HEK293T (cell line): ENCODE data around the gene SGO2.

ENCODE experiments used
- CTCF ChIA-PET: fragments of 350-600 bp; formaldehyde crosslinking; extraction: SDS; loops from one replicate; lab custom pipeline; 2021; ENCODE audit warnings: antibody characterized with exemption, inconsistent platforms; lab: Yijun Ruan, JAX
- POLR2A ChIA-PET: fragments of 350-600 bp; formaldehyde crosslinking; extraction: SDS; loops from one replicate; lab custom pipeline; 2020; ENCODE audit warnings: antibody characterized with exemption, inconsistent platforms; lab: Yijun Ruan, JAX
- DNase-seq: peaks from one replicate; pipeline ENCODE4 v3.0.0; 2012; ENCODE audit warnings: mixed read lengths; ENCODE audit errors: extremely low spot score
- ARNT ChIP-seq: fragments of 450-650 bp; IDR thresholded peaks from 2 replicates; pipeline ENCODE4 v1.6.1; 2017; ENCODE audit warnings: mild to moderate bottlenecking
- BHLHE40 ChIP-seq: fragments of 450-650 bp; IDR thresholded peaks from 2 replicates; pipeline ENCODE4 v1.6.1; 2016; ENCODE audit warnings: mild to moderate bottlenecking, moderate library complexity, borderline replicate concordance
- CTBP1 ChIP-seq: fragments of 450-650 bp; IDR thresholded peaks from 2 replicates; pipeline ENCODE4 v1.6.1; 2016; ENCODE audit warnings: borderline replicate concordance
- ELF4 ChIP-seq: fragments of 450-650 bp; IDR thresholded peaks from 2 replicates; pipeline ENCODE4 v1.6.1; 2017; ENCODE audit warnings: antibody characterized with exemption
- FOXA1 ChIP-seq: fragments of 450-650 bp; IDR thresholded peaks from 2 replicates; pipeline ENCODE4 v1.6.1; 2016; ENCODE audit warnings: mild to moderate bottlenecking
- FOXK2 ChIP-seq: fragments of 450-650 bp; IDR thresholded peaks from 2 replicates; pipeline ENCODE4 v1.6.1; 2016; ENCODE audit warnings: mild to moderate bottlenecking
- FOXM1 ChIP-seq: fragments of 450-650 bp; IDR thresholded peaks from 2 replicates; pipeline ENCODE4 v1.6.1; 2017; ENCODE audit warnings: mild to moderate bottlenecking, borderline replicate concordance
- HDGF ChIP-seq: fragments of 450-650 bp; IDR thresholded peaks from 2 replicates; pipeline ENCODE4 v1.6.1; 2017; ENCODE audit warnings: antibody characterized with exemption, borderline replicate concordance
- L3MBTL2 ChIP-seq: fragments of 450-650 bp; conservative IDR thresholded peaks from 2 replicates; pipeline ENCODE4 v1.6.1; 2016; ENCODE audit warnings: mild to moderate bottlenecking
- LEF1 ChIP-seq: fragments of 450-650 bp; IDR thresholded peaks from 2 replicates; pipeline ENCODE4 v1.6.1; 2017; ENCODE audit warnings: mild to moderate bottlenecking, borderline replicate concordance
- NFRKB ChIP-seq: fragments of 450-650 bp; IDR thresholded peaks from 2 replicates; pipeline ENCODE4 v1.6.1; 2016; ENCODE audit warnings: mild to moderate bottlenecking, moderate library complexity
- PKNOX1 ChIP-seq: fragments of 450-650 bp; IDR thresholded peaks from 2 replicates; pipeline ENCODE4 v1.6.1; 2016
- SP1 ChIP-seq: fragments of 450-650 bp; IDR thresholded peaks from 2 replicates; pipeline ENCODE4 v1.6.1; 2017
- SUZ12 ChIP-seq: fragments of 450-650 bp; IDR thresholded peaks from 2 replicates; pipeline ENCODE4 v1.6.1; 2016; ENCODE audit warnings: mild to moderate bottlenecking
- TARDBP ChIP-seq: fragments of 450-650 bp; IDR thresholded peaks from 2 replicates; pipeline ENCODE4 v1.6.1; 2016
- ZNF384 ChIP-seq: fragments of 450-650 bp; IDR thresholded peaks from 2 replicates; pipeline ENCODE4 v1.6.1; 2016

The SGO2 gene

DNA sequence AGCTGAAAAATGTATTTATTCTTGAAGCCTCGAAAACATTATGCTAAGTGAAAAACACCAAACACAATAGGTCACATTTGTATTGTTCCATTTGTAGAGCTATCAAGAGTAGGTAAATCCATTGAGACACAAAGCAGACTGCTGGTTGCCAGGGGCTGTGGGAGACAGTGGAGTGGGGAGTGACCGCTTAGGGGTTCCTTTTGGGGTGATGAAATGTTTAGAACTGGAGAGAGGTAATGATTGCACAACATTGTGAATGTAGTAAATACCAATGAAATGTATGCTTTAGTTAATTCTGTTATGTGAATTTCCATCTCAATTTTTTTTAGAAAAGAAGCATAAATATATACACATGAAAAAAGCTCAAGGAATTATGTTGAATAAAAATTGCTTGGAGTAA lies 32.0 kb upstream of the SGO2 start:
- DNase-seq, result no peak
- ChIA-PET POLR2A (no interaction called here), CTCF (interaction anchor here (0.6 to 1.3 kb wide), 3 partner anchors 16 to 521 kb away, joined by 3 read pairs; partner anchors contain the start of gene KCTD18)
- TF ChIP-seq PKNOX1, result no peak
- TF ChIP-seq CTBP1, result no peak
- TF ChIP-seq NFRKB, result no peak
- no peak for TF ChIP-seq BHLHE40
- TF ChIP-seq LEF1, result no peak
- no peak for TF ChIP-seq L3MBTL2
- no peak for TF ChIP-seq ARNT
- no peak for TF ChIP-seq TARDBP
- TF ChIP-seq ELF4, result no peak
- no peak for TF ChIP-seq FOXM1
- no peak for TF ChIP-seq ZNF384
- no peak for TF ChIP-seq HDGF
- TF ChIP-seq FOXA1, result no peak
- TF ChIP-seq SUZ12, result no peak

DNA sequence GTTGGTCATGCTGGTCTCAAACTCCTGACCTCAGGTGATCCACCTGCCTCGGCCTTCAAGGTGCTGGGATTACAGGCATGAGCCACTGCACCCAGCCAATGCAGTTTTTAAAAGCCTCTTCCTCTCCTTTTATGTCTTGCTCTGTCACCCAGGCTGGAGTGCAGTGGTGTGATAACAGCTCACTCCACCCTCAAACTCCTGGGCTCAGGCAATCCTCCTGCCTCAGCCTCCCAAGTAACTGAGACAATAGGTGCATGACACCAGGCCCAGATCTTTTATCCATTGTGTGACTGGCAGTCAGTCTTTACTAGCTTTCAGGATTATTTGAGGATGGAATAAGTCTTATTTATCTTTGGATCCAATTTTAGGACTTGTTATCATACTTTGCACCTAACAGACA lies 29.3 kb upstream of the SGO2 start:
- no peak for DNase-seq
- TF ChIP-seq NFRKB (no peak), HDGF (no peak), LEF1 (no peak), TARDBP (no peak), ARNT (no peak), L3MBTL2 (no peak), BHLHE40 (no peak), SP1 (no peak), ZNF384 (no peak), SUZ12 (no peak), FOXK2 (no peak), ELF4 (no peak), FOXM1 (no peak), CTBP1 (no peak), FOXA1 (no peak)
- CTCF ChIA-PET, result interaction anchor here (1.0 kb wide), 2 partner anchors 11 to 15 kb away, joined by 4 read pairs; no protein-coding TSS in a partner anchor
- POLR2A ChIA-PET, result no interaction called here

DNA sequence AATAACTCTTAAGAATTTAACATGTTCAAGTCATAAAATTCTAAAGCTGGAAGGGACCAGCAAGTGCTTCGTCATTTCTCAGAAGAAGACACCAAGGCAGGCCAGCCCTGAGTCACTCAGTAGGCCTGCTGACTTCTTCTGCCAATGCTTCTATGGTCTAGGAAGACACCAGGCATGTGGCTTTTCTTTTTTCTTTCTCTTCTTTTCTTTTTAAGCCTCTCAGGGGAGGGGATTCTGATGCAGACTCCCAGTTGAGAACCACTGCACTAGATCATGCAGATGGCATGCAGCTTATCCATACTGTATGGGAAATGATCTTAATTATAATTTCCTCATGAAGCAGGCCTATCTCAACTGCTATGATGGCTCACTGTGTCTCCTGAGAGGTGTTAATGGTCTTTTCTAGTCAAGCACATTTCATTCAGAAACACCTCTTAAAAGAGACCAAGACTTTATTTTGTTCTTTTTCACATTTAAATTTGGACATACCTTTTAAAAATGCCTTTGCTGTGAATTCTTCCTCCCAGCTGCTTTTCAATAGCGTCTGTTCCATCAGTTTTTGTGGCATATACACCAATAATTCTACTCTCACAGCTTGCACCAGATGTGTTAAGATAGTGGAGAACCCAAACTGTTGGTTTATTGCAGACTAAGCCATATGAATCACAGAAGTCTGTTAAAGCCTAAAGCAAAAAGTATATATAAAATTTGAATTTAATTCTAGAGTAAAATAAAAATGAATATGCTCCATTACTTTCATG lies 27.4 kb upstream of the SGO2 start:
- ChIA-PET POLR2A (no interaction called here), CTCF (interaction anchor here (0.8 to 1.1 kb wide), 3 partner anchors 11 to 105 kb away, joined by 3 to 4 read pairs (median 3); partner anchors contain the start of gene KCTD18)
- TF ChIP-seq NFRKB, result no peak
- TF ChIP-seq CTBP1, result no peak
- TF ChIP-seq SUZ12, result no peak
- no peak for TF ChIP-seq L3MBTL2
- TF ChIP-seq ELF4, result no peak
- no peak for DNase-seq

DNA sequence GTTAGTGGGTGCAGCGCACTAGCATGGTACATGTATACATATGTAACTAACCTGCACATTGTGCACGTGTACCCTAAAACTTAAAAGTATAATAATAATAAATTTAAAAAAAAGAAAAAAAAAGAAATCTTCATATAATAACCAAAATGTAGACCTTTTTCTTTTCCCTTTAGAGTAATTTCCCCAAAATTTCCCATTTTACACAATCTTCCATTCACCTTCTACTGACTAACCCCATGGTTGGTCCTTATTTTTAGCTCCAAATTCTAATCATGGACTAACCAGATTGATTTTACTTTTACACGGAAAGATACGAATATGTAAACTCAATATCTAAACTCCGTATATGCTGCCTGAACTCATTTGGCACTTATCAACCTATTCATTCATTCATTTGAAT lies 23.8 kb upstream of the SGO2 start:
- ChIA-PET CTCF (no interaction called here), POLR2A (no interaction called here)
- DNase-seq, result no peak
- TF ChIP-seq ELF4 (no peak), L3MBTL2 (no peak), FOXK2 (no peak), BHLHE40 (no peak), TARDBP (no peak), SUZ12 (no peak), CTBP1 (no peak), ZNF384 (no peak), NFRKB (no peak), PKNOX1 (no peak), FOXA1 (no peak), FOXM1 (no peak), HDGF (no peak), LEF1 (no peak), SP1 (no peak), ARNT (no peak)

DNA sequence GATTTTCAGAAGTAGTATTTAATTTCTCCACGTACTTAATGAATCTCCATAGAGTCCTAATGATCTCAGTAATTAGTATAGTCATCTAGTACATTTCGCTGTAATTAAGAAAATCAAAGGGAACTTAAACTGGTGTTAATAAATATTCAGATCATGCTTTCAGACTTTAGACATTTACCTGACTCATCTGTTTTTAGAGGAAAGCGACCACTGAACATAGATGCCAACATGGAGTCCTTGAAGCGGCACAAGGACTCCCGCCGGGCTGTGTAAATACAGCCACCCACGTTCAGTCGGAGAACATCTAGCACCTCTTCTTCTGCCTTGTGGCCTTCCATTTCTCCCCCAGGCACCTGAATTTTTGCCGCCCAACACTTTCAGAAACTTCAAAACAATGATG lies 19.3 kb upstream of the SGO2 start:
- DNase-seq, result no peak
- TF ChIP-seq NFRKB (no peak), FOXM1 (no peak), LEF1 (no peak), L3MBTL2 (no peak), ZNF384 (no peak), FOXA1 (no peak), TARDBP (no peak)
- ChIA-PET POLR2A (no interaction called here), CTCF (no interaction called here)

- POLR2A ChIA-PET, result no interaction called here
These were observed 18.8 kb upstream of the SGO2 start for GRCh38 chr2:200507179-200507578.

More at GRCh38 chr2:200507179-200507578, 18.8 kb upstream of the SGO2 start:
- CTCF ChIA-PET, result no interaction called here
- DNase-seq, result no peak
- TF ChIP-seq NFRKB, result no peak
- TF ChIP-seq FOXK2, result no peak
- TF ChIP-seq PKNOX1, result no peak
- no peak for TF ChIP-seq SUZ12
- TF ChIP-seq LEF1, result no peak
- TF ChIP-seq L3MBTL2, result no peak
- TF ChIP-seq SP1, result no peak
- no peak for TF ChIP-seq ELF4
- TF ChIP-seq ZNF384, result no peak
- no peak for TF ChIP-seq FOXA1
- no peak for TF ChIP-seq ARNT
- TF ChIP-seq FOXM1, result no peak
